ENCODE results near the gene PCDHB13.
"Not testable (repeated sequence)": the region's sequence is repeated elsewhere in the genome, so short reads cannot be mapped to it uniquely, and the experiment has no call there.

The PCDHB13 gene

GRCh38 chr5:141223112-141223783 lies 9.5 kb downstream of the PCDHB13 start, which contains the start of gene PCDHB14:
Gene PCDHB14, plus strand, starts transcription at chr5:141223343. Its CDS starts 163 bp downstream, at chr5:141223506.
- peak within 1 kb of the TSS; percentile 41 for H3K4me3 ChIP-seq (ENCODE audit: control insufficient read depth, low read depth, low read length)
- peak; percentile 16 for DNase-seq (ENCODE audit: low read depth)
- peak; percentile 41 for TF ChIP-seq CTCF (IDR thresholded peaks at IDR 0.05; ENCODE audit: control insufficient read depth, insufficient read depth, low read depth, low read length, missing control alignments)

GRCh38 chr5:141224844-141225243 lies 11.1 kb downstream of the PCDHB13 start:
- H3K4me3 ChIP-seq (ENCODE audit: control insufficient read depth, low read depth, low read length); DNase-seq (ENCODE audit: low read depth): not testable (repeated sequence)

GRCh38 chr5:141225421-141225820 lies 11.7 kb downstream of the PCDHB13 start:
- not testable (repeated sequence) for DNase-seq (ENCODE audit: low read depth)

GRCh38 chr5:141234109-141234667 lies 20.5 kb downstream of the PCDHB13 start:
- no peak for DNase-seq (ENCODE audit: low read depth)
- TF ChIP-seq CTCF (IDR thresholded peaks at IDR 0.05; ENCODE audit: control insufficient read depth, insufficient read depth, low read depth, low read length, missing control alignments) = peak; percentile 50
- H3K4me3 ChIP-seq (ENCODE audit: control insufficient read depth, low read depth, low read length) = peak overlapping the region; percentile 33

More at GRCh38 chr5:141225421-141225820, 11.7 kb downstream of the PCDHB13 start:
- H3K4me3 ChIP-seq (ENCODE audit: control insufficient read depth, low read depth, low read length) = not testable (repeated sequence)

GRCh38 chr5:141235922-141236321 lies 22.2 kb downstream of the PCDHB13 start:
- not testable (repeated sequence) for DNase-seq (ENCODE audit: low read depth); H3K4me3 ChIP-seq (ENCODE audit: control insufficient read depth, low read depth, low read length)

- no peak for DNase-seq (ENCODE audit: low read depth)
- no peak overlapping the region for H3K4me3 ChIP-seq (ENCODE audit: control insufficient read depth, low read depth, low read length)
- TF ChIP-seq CTCF (IDR thresholded peaks at IDR 0.05; ENCODE audit: control insufficient read depth, insufficient read depth, low read depth, low read length, missing control alignments) = no peak
These were observed 23.0 kb downstream of the PCDHB13 start for GRCh38 chr5:141236516-141237313.

- no peak for TF ChIP-seq CTCF (IDR thresholded peaks at IDR 0.05; ENCODE audit: control insufficient read depth, insufficient read depth, low read depth, low read length, missing control alignments)
- DNase-seq (ENCODE audit: low read depth) = no peak
- H3K4me3 ChIP-seq (ENCODE audit: control insufficient read depth, low read depth, low read length) = no peak overlapping the region
These were observed 27.8 kb downstream of the PCDHB13 start for GRCh38 chr5:141241496-141241895.

- no peak for DNase-seq (ENCODE audit: low read depth)
- peak; percentile 24 for TF ChIP-seq CTCF (IDR thresholded peaks at IDR 0.05; ENCODE audit: control insufficient read depth, insufficient read depth, low read depth, low read length, missing control alignments)
- peak within 1 kb of the TSS; percentile 29 for H3K4me3 ChIP-seq (ENCODE audit: control insufficient read depth, low read depth, low read length)
These were observed 31.6 kb downstream of the PCDHB13 start, which contains the start of gene PCDHB15 for GRCh38 chr5:141245250-141245717. Gene PCDHB15, plus strand, starts transcription at chr5:141245395. Its CDS starts 184 bp downstream, at chr5:141245579.

- DNase-seq (ENCODE audit: low read depth); H3K4me3 ChIP-seq (ENCODE audit: control insufficient read depth, low read depth, low read length): not testable (repeated sequence)
These were observed 33.3 kb downstream of the PCDHB13 start for GRCh38 chr5:141246971-141247370.

- not testable (repeated sequence) for DNase-seq (ENCODE audit: low read depth)
These were observed 33.7 kb downstream of the PCDHB13 start for GRCh38 chr5:141247434-141247833.

More at GRCh38 chr5:141247434-141247833, 33.7 kb downstream of the PCDHB13 start:
- not testable (repeated sequence) for H3K4me3 ChIP-seq (ENCODE audit: control insufficient read depth, low read depth, low read length)

Data from AG09309 (cell line).